B cell (primary cell): ENCODE data around the gene UBQLN2. TPM values are rescaled to one million over a fixed set of nuclear protein-coding genes. Genes with fewer than 3 reads are reported as not detected.

Experiments used
- ATAC-seq: fragments of 200-7000 bp; cut with Tn5 transposase; one replicate; pipeline ENCODE4 v1.10.0; 2021; ENCODE audit warnings: low read depth, mild to moderate bottlenecking, moderate number of reproducible peaks, moderate library complexity
- CTCF ChIA-PET: fragments of 350-600 bp; sonication (Branson Sonifier 250); formaldehyde crosslinking; loops from one replicate; lab custom pipeline; 2021; ENCODE audit warnings: antibody characterized with exemption, inconsistent platforms; lab: Charles Lee
- POLR2A ChIA-PET: fragments of 350-600 bp; sonication (Branson Sonifier 250); formaldehyde crosslinking; loops from one replicate; lab custom pipeline; 2021; ENCODE audit warnings: antibody characterized with exemption; lab: Charles Lee
- DNase-seq: peaks from one replicate; pipeline ENCODE4 v3.0.0; 2013
- H2AFZ ChIP-seq: 2 replicates; pipeline ENCODE4 v1.6.1; 2012; ENCODE audit warnings: mild to moderate bottlenecking, low read depth, low read length; ENCODE audit not compliant: insufficient read depth, poor library complexity, severe bottlenecking
- H3K27ac ChIP-seq, 2 donors: 1 replicate in 1 of 2; 2 replicates in 1 of 2; pipeline ENCODE4 v1.5.1; 2012 to 2013; ENCODE audit warnings: low read length in 2 of 2, mild to moderate bottlenecking in 2 of 2, moderate library complexity in 1 of 2
- H3K27me3 ChIP-seq, 4 experiments: fragments of 200-600 bp in 1 of 4; sonication (generic) in 1 of 4; replicated peaks in 1 of 4; 1 replicate in 2 of 4; 2 replicates in 2 of 4; pipeline versions ENCODE4 v1.6.1 to v1.7.0; 2013 to 2016; ENCODE audit warnings: low read length in 3 of 4, mild to moderate bottlenecking in 2 of 4, mixed read lengths in 1 of 4, moderate library complexity in 1 of 4; ENCODE audit not compliant: insufficient read depth in 4 of 4, control insufficient read depth in 3 of 4; ENCODE audit errors: control extremely low read depth in 1 of 4
- H3K36me3 ChIP-seq, 2 experiments: replicated peaks in 1 of 2; 1 replicate in 1 of 2; 2 replicates in 1 of 2; pipeline versions ENCODE4 v1.6.1 to v1.7.1; 2013; ENCODE audit warnings: low read length in 1 of 2; ENCODE audit not compliant: insufficient read depth in 2 of 2, control insufficient read depth in 1 of 2; ENCODE audit errors: control extremely low read depth in 1 of 2, extremely low read depth in 1 of 2
- H3K4me1 ChIP-seq, 2 donors: fragments of 200-600 bp in 1 of 2; sonication (generic) in 1 of 2; 1 replicate in 1 of 2; 2 replicates in 1 of 2; pipeline versions ENCODE4 v1.5.1 to v1.6.1; 2013 to 2017; ENCODE audit warnings: low read length in 2 of 2; ENCODE audit not compliant: control insufficient read depth in 2 of 2, insufficient read depth in 2 of 2
- H3K4me2 ChIP-seq: replicated peaks from 2 replicates; pipeline ENCODE3; 2012; ENCODE audit warnings: mild to moderate bottlenecking, low read depth, low read length; ENCODE audit not compliant: poor library complexity, severe bottlenecking
- H3K4me3 ChIP-seq, 5 experiments: fragments of 200-600 bp in 1 of 5; sonication (generic) in 1 of 5; 1 replicate in 3 of 5; 2 replicates in 2 of 5; pipeline versions ENCODE4 v1.5.1 to v1.7.0; 2011 to 2016; ENCODE audit warnings: low read length in 4 of 5, mild to moderate bottlenecking in 4 of 5, low read depth in 2 of 5, control low read depth in 1 of 5, moderate library complexity in 1 of 5; ENCODE audit not compliant: insufficient read depth in 1 of 5; ENCODE audit errors: control extremely low read depth in 1 of 5, extremely low read depth in 1 of 5
- H3K79me2 ChIP-seq: fragments of 200-600 bp; sonication (generic); one replicate; pipeline ENCODE4 v1.6.0; 2016; ENCODE audit warnings: low read length; ENCODE audit not compliant: control insufficient read depth, insufficient read depth
- H3K9ac ChIP-seq: fragments of 200-600 bp; sonication (generic); 2 replicates; pipeline ENCODE4 v1.6.1; 2017; ENCODE audit warnings: mild to moderate bottlenecking, low read length, moderate library complexity
- H3K9me3 ChIP-seq, 3 donors: one replicate each; pipeline versions ENCODE4 v1.6.1 to v1.7.1; 2013; ENCODE audit warnings: low read length in 2 of 3; ENCODE audit not compliant: control insufficient read depth in 2 of 3, insufficient read depth in 1 of 3; ENCODE audit errors: control extremely low read depth in 1 of 3
- H4K20me1 ChIP-seq: 2 replicates; pipeline ENCODE4 v1.6.0; 2012; ENCODE audit warnings: mild to moderate bottlenecking, low read length; ENCODE audit not compliant: insufficient read depth, control insufficient read depth, poor library complexity, severe bottlenecking
- H3K27ac Mint-ChIP-seq: one replicate; pipeline ENCODE4 v1.8.0; 2021; ENCODE audit warnings: mixed read lengths
- H3K27me3 Mint-ChIP-seq: one replicate; pipeline ENCODE4 v1.8.0; 2021; ENCODE audit warnings: mixed read lengths
- H3K4me1 Mint-ChIP-seq: one replicate; pipeline ENCODE4 v1.8.0; 2021; ENCODE audit warnings: mixed read lengths
- H3K4me3 Mint-ChIP-seq: one replicate; pipeline ENCODE4 v1.8.0; 2021; ENCODE audit warnings: mixed read lengths
- H3K9me3 Mint-ChIP-seq: one replicate; pipeline ENCODE4 v1.8.0; 2022; ENCODE audit warnings: mixed read lengths; ENCODE audit not compliant: insufficient read depth
- CTCF ChIP-seq: fragments of 200-600 bp; IDR thresholded peaks from one replicate; pipeline ENCODE4 v1.8.0; 2022; ENCODE audit warnings: antibody characterized with exemption, mild to moderate bottlenecking
- EZH2 ChIP-seq: IDR thresholded peaks from 2 replicates; pipeline ENCODE4 v1.6.1; 2012; ENCODE audit warnings: borderline replicate concordance, low read depth, mild to moderate bottlenecking, moderate library complexity, low read length; ENCODE audit not compliant: insufficient read depth, poor library complexity, severe bottlenecking
- WGBS: methylation state at CpG from one replicate; pipeline ENCODE4 v1.1.5; 2013; ENCODE audit warnings: missing lambda C conversion rate; ENCODE audit not compliant: insufficient coverage; 5-methylcytosine and 5-hydroxymethylcytosine counted together
- intact Hi-C: fragments of 100-400 bp; cut with micrococcal nuclease; formaldehyde crosslinking; loops from one replicate; pipeline ENCODE4 v1.10.0; 2022
- polyA plus RNA-seq: library from polyadenylated mRNA; depleted of rRNA; stranded (reverse); fragments of >200 nt; gene quantifications from 2 replicates; pipeline ENCODE4 v1.2.3, GENCODE V29; 2012
- total RNA-seq, 2 donors: library from RNA; stranded (reverse); fragments of 120-200 nt in 1 of 2; gene quantifications; 1 replicate in 1 of 2; 2 replicates in 1 of 2; pipeline versions ENCODE4 v1.2.3 to v1.2.4, GENCODE V29; 2013 to 2022

UBQLN2 gene
- total and polyA plus RNA-seq, 2 donors (not counting 1 experiment from before 2014, with no cell fraction given): 22.4 to 33.8 TPM

- no peak for TF ChIP-seq EZH2
- no peak for TF ChIP-seq CTCF
- H3K9me3 ChIP-seq: peaks cover 0 to 12% (median 0%) of the 10 kb centered on the region in 3 donors
- peaks cover 0 to 2% of the 10 kb centered on the region in 2 experiments for H3K36me3 ChIP-seq
- H3K79me2 ChIP-seq: no peaks in the 10 kb centered on the region
- Mint-ChIP-seq H3K27ac (no peak overlapping the region), H3K4me1 (peaks cover 12% of the 10 kb centered on the region), H3K9me3 (peaks cover 3% of the 10 kb centered on the region), H3K4me3 (no peak overlapping the region), H3K27me3 (no peaks in the 10 kb centered on the region)
- H4K20me1 ChIP-seq: no peaks in the 10 kb centered on the region
- no peak overlapping the region for H3K4me3 ChIP-seq
- no peaks in the 10 kb centered on the region for H3K4me1 ChIP-seq
- H2AFZ ChIP-seq: no peak overlapping the region
- no peak overlapping the region for H3K4me2 ChIP-seq
- ChIA-PET CTCF (no interaction called here), POLR2A (no interaction called here)
- no peaks in the 10 kb centered on the region for H3K27me3 ChIP-seq
- WGBS: no CpG with 5 or more reads among the region's 2 CpGs
- no peak overlapping the region for H3K27ac ChIP-seq
- no peak overlapping the region for H3K9ac ChIP-seq
- DNase-seq: no peak
- intact Hi-C loops: no loop called here
- no peak for ATAC-seq
These were observed 36.7 kb downstream of the UBQLN2 start for GRCh38 chrX:56600141-56600540.

- Histone ChIP-seq H3K9me3 (peaks cover 0 to 15% (median 0%) of the 10 kb centered on the region in 3 donors), H3K27ac (no peak overlapping the region), H3K9ac (no peak overlapping the region), H4K20me1 (no peaks in the 10 kb centered on the region), H3K27me3 (no peaks in the 10 kb centered on the region), H3K4me2 (no peak overlapping the region), H3K4me3 (no peak overlapping the region), H3K79me2 (no peaks in the 10 kb centered on the region), H2AFZ (no peak overlapping the region), H3K4me1 (no peaks in the 10 kb centered on the region), H3K36me3 (peaks cover 0 to 2% of the 10 kb centered on the region in 2 experiments)
- DNase-seq: no peak
- TF ChIP-seq EZH2 (no peak), CTCF (no peak)
- intact Hi-C loops: no loop called here
- no CpG with 5 or more reads among the region's 3 CpGs for WGBS
- ChIA-PET CTCF (no interaction called here), POLR2A (no interaction called here)
- Mint-ChIP-seq H3K4me1 (peaks cover 3% of the 10 kb centered on the region), H3K4me3 (no peak overlapping the region), H3K27ac (no peak overlapping the region), H3K27me3 (no peaks in the 10 kb centered on the region), H3K9me3 (peaks cover 3% of the 10 kb centered on the region)
- no peak for ATAC-seq
These were observed 37.6 kb downstream of the UBQLN2 start for GRCh38 chrX:56600987-56601386.
